ENCODE data around the gene PLEKHM2. TPM values are rescaled to one million over a fixed set of nuclear protein-coding genes. Genes with fewer than 3 reads are reported as not detected.

The PLEKHM2 gene
- total and polyA plus RNA-seq, 2 of the 4 experiments (the other 2 are of a cell fraction) = 24.7 to 48.0 TPM

DNA sequence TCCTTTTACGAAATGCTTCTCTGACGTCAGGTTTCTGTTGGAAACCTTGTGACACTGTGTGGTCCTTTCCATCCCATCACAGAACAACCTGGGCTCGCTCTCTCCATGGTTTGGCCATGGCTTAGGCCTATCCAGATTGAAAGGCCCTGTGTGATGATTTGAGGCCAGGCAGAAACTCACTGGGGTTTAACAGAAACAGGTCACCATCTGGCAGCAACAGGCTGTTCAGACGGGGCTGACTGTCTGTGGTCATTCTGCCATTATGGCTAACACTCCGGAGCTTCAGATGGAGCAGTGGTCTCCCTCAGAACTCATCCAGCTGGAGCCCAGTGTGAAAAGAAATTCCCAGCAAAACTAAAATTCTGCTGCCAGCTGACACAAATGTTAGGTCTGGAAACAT is 9.3 kb downstream of the PLEKHM2 start:
- dilution Hi-C loops (cut with HindIII; ENCODE audit: low sequenced_read_pairs, unreplicated experiment) = no loop called here

More for the DNA sequence above, 9.3 kb downstream of the PLEKHM2 start:
- WGBS, 2 experiments (ENCODE audit: extremely low coverage in 2 of 2, insufficient read length in 1 of 2) = 60% methylated on average over 1 of the region's 5 CpGs; no CpG with 5 or more reads in 1 of the 2 experiments
- no peak overlapping the region for H3K56ac ChIP-seq (ENCODE audit: extremely low read depth, insufficient read depth, low read length)
- H3K4me1 ChIP-seq (ENCODE audit: control insufficient read depth, insufficient read depth, low read length) = peaks cover 5% of the 10 kb centered on the region; the same call in 1 of the 2 replicates
- H2BK5ac ChIP-seq (ENCODE audit: low read depth, low read length, poor library complexity, severe bottlenecking) = no peak overlapping the region
- BruUV-seq (replicated peaks) = no TSS peak
- H2BK15ac ChIP-seq (ENCODE audit: low read depth, low read length) = no peak overlapping the region
- H3K14ac ChIP-seq (replicated peaks; ENCODE audit: low read depth, low read length) = no peak overlapping the region
- CTCF ChIA-PET = no interaction called here
- H2BK120ac ChIP-seq (ENCODE audit: low read depth, low read length) = no peak overlapping the region
- in situ Hi-C loops (cut with MboI; ENCODE audit: low sequenced_read_pairs) (no loop called here), intact Hi-C loops (cut with micrococcal nuclease) (no loop called here)
- TF ChIP-seq CHD1 (IDR thresholded peaks at IDR 0.05; ENCODE audit: low read depth, low read length) (no peak), SMC3 (IDR thresholded peaks at IDR 0.05; ENCODE audit: low read depth, low read length) (no peak), MAFK (IDR thresholded peaks at IDR 0.05; ENCODE audit: low read depth, low read length) (no peak), MAZ (IDR thresholded peaks at IDR 0.05; ENCODE audit: borderline replicate concordance, low read depth, low read length) (no peak), POLR2A (IDR thresholded peaks at IDR 0.05; ENCODE audit: low read depth, low read length) (no peak), FOS (IDR thresholded peaks at IDR 0.05; ENCODE audit: low read depth, low read length) (no peak), MXI1 (IDR thresholded peaks at IDR 0.05; ENCODE audit: borderline replicate concordance, low read depth, low read length) (no peak), RAD21 (IDR thresholded peaks at IDR 0.05; ENCODE audit: low read length) (no peak), RCOR1 (IDR thresholded peaks at IDR 0.05; ENCODE audit: insufficient replicate concordance, low read length) (no peak), RFX5 (IDR thresholded peaks at IDR 0.05; ENCODE audit: low read depth, low read length) (no peak), NFE2L2 (IDR thresholded peaks at IDR 0.05; ENCODE audit: low read depth, low read length) (no peak), CEBPB (IDR thresholded peaks at IDR 0.05; ENCODE audit: low read depth, low read length) (no peak), BHLHE40 (IDR thresholded peaks at IDR 0.05; ENCODE audit: low read depth, low read length) (no peak)
- TF ChIP-seq, protein P1, sequence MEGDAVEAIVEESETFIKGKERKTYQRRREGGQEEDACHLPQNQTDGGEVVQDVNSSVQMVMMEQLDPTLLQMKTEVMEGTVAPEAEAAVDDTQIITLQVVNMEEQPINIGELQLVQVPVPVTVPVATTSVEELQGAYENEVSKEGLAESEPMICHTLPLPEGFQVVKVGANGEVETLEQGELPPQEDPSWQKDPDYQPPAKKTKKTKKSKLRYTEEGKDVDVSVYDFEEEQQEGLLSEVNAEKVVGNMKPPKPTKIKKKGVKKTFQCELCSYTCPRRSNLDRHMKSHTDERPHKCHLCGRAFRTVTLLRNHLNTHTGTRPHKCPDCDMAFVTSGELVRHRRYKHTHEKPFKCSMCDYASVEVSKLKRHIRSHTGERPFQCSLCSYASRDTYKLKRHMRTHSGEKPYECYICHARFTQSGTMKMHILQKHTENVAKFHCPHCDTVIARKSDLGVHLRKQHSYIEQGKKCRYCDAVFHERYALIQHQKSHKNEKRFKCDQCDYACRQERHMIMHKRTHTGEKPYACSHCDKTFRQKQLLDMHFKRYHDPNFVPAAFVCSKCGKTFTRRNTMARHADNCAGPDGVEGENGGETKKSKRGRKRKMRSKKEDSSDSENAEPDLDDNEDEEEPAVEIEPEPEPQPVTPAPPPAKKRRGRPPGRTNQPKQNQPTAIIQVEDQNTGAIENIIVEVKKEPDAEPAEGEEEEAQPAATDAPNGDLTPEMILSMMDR (conservative IDR thresholded peaks at IDR 0.05; ENCODE audit: low read depth, low read length) = no peak
- TF ChIP-seq, protein P2, sequence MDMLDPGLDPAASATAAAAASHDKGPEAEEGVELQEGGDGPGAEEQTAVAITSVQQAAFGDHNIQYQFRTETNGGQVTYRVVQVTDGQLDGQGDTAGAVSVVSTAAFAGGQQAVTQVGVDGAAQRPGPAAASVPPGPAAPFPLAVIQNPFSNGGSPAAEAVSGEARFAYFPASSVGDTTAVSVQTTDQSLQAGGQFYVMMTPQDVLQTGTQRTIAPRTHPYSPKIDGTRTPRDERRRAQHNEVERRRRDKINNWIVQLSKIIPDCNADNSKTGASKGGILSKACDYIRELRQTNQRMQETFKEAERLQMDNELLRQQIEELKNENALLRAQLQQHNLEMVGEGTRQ (IDR thresholded peaks at IDR 0.05; ENCODE audit: low read depth, low read length) = no peak
- TF ChIP-seq, protein P3, sequence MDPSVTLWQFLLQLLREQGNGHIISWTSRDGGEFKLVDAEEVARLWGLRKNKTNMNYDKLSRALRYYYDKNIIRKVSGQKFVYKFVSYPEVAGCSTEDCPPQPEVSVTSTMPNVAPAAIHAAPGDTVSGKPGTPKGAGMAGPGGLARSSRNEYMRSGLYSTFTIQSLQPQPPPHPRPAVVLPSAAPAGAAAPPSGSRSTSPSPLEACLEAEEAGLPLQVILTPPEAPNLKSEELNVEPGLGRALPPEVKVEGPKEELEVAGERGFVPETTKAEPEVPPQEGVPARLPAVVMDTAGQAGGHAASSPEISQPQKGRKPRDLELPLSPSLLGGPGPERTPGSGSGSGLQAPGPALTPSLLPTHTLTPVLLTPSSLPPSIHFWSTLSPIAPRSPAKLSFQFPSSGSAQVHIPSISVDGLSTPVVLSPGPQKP (IDR thresholded peaks at IDR 0.05; ENCODE audit: borderline replicate concordance, low read depth, low read length) = no peak
- no peak overlapping the region for H4K91ac ChIP-seq (ENCODE audit: insufficient read depth, low read depth, low read length)
- peak overlapping the region; percentile 52 for H2AK9ac ChIP-seq (replicated peaks; ENCODE audit: low read depth, low read length, poor library complexity)
- POLR2A ChIA-PET (ENCODE audit: unreplicated experiment) = no interaction called here
- peaks cover 73% of the 10 kb centered on the region for H4K20me1 ChIP-seq (ENCODE audit: insufficient read depth, low read length)
- H3K27me3 ChIP-seq (ENCODE audit: control insufficient read depth, insufficient read depth, low read length) = no peaks in the 10 kb centered on the region
- no peak overlapping the region for H3K9ac ChIP-seq (ENCODE audit: low read depth, low read length)
- peaks cover 13% of the 10 kb centered on the region; the same call in 1 of the 2 replicates for H3K9me1 ChIP-seq (ENCODE audit: insufficient read depth, low read length)
- no peak for DNase-seq
- H2AK5ac ChIP-seq (ENCODE audit: low read depth, low read length) = no peak overlapping the region
- no peak overlapping the region for H3K4ac ChIP-seq (ENCODE audit: low read depth, low read length)
- no peak overlapping the region for H3K18ac ChIP-seq (ENCODE audit: low read depth, low read length)
- H4K5ac ChIP-seq (ENCODE audit: low read depth, low read length) = no peak overlapping the region
- no peak overlapping the region for H3K27ac ChIP-seq (ENCODE audit: insufficient read depth, low read length)
- H2BK20ac ChIP-seq (ENCODE audit: low read depth, low read length) = no peak overlapping the region
- H3K79me1 ChIP-seq (ENCODE audit: low read depth in 1 of 2, low read length in 2 of 2) = peaks cover 36 to 93% of the 10 kb centered on the region in 2 experiments
- peaks cover 4% of the 10 kb centered on the region; the same call in 1 of the 2 replicates for H3K36me3 ChIP-seq (ENCODE audit: control insufficient read depth, insufficient read depth, low read length)
- no peak overlapping the region for H3K4me2 ChIP-seq (ENCODE audit: low read depth, low read length)
- H2AFZ ChIP-seq (replicated peaks; ENCODE audit: low read length, poor library complexity) = no peak overlapping the region
- no peak overlapping the region for H3K23ac ChIP-seq (ENCODE audit: low read depth, low read length)
- ATAC-seq (ENCODE audit: low read depth) = no peak
- no peak overlapping the region for H3K4me3 ChIP-seq (ENCODE audit: insufficient read depth, low read depth, low read length)
- no peaks in the 10 kb centered on the region for H3K9me3 ChIP-seq (ENCODE audit: control insufficient read depth, insufficient read depth, low read length)
- no peak overlapping the region for H4K8ac ChIP-seq (ENCODE audit: low read depth in 2 of 2, low read length in 2 of 2)

Measured in IMR-90 (cell line).